ENCODE data around the gene C8A. TPM values are rescaled to one million over a fixed set of nuclear protein-coding genes. Genes with fewer than 3 reads are reported as not detected.

C8A gene
- total RNA-seq, 4 donors from 2014 or later, result not detected

DNA sequence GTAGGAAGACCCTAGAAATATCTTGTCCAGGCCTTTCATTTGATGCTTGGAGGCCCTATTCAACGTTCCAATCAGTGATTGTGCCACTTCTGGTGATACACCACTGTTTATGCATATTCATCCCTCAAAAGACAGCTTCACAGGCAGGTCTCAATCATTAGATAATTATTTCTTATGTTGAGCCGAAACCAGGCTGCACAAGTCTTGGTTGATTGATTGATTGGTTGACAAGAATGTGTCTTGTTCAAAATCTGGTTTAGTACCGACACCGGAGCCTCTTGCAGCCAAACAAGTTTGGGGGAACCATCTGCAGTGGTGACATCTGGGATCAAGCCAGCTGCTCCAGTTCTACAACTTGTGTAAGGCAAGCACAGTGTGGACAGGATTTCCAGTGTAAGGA lies 20.1 kb downstream of the C8A start:
- WGBS, 2 donors, result 63 to 66% methylated on average over 4 of the region's 4 CpGs
- TF ChIP-seq POLR2A (IDR thresholded peaks at IDR 0.05), result no peak
- TF ChIP-seq, protein P1, sequence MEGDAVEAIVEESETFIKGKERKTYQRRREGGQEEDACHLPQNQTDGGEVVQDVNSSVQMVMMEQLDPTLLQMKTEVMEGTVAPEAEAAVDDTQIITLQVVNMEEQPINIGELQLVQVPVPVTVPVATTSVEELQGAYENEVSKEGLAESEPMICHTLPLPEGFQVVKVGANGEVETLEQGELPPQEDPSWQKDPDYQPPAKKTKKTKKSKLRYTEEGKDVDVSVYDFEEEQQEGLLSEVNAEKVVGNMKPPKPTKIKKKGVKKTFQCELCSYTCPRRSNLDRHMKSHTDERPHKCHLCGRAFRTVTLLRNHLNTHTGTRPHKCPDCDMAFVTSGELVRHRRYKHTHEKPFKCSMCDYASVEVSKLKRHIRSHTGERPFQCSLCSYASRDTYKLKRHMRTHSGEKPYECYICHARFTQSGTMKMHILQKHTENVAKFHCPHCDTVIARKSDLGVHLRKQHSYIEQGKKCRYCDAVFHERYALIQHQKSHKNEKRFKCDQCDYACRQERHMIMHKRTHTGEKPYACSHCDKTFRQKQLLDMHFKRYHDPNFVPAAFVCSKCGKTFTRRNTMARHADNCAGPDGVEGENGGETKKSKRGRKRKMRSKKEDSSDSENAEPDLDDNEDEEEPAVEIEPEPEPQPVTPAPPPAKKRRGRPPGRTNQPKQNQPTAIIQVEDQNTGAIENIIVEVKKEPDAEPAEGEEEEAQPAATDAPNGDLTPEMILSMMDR (IDR thresholded peaks at IDR 0.05), result no peak
- DNase-seq (ENCODE audit: low spot score in 2 of 2), result no peak
- intact Hi-C loops (cut with DNase I; ENCODE audit: low total_unique reads), result no loop called here
- H3K4me3 ChIP-seq (ENCODE audit: low read depth, poor library complexity, severe bottlenecking), result no peak overlapping the region

DNA sequence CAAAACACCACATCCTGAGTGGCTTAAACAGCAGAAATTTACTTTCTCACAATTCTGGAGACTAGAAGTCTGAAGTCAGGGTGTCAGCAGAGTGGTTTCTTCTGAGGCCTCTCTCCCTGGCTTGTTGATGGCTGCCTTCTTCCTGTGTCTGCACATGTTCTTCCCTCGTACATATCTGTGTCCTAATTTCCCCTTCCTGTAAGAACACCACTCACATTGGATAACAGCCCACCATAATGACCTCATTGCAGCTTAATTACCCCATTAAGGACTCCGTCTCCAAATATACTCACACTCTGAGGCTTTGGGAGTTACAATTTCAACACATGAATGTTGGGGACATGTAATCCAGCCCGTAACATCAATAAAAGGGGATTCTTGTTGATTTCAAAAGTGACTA lies 23.4 kb downstream of the C8A start:
- H3K4me3 ChIP-seq (ENCODE audit: low read depth, poor library complexity, severe bottlenecking), result no peak overlapping the region
- peak in 1 of 2 donors; percentile 16 for DNase-seq (ENCODE audit: low spot score in 2 of 2)
- no peak for TF ChIP-seq POLR2A (IDR thresholded peaks at IDR 0.05)
- TF ChIP-seq, protein P1 (IDR thresholded peaks at IDR 0.05), result no peak
- WGBS, 2 donors, result 44 to 45% methylated on average over 3 of the region's 3 CpGs
- intact Hi-C loops (cut with DNase I; ENCODE audit: low total_unique reads), result no loop called here

DNA sequence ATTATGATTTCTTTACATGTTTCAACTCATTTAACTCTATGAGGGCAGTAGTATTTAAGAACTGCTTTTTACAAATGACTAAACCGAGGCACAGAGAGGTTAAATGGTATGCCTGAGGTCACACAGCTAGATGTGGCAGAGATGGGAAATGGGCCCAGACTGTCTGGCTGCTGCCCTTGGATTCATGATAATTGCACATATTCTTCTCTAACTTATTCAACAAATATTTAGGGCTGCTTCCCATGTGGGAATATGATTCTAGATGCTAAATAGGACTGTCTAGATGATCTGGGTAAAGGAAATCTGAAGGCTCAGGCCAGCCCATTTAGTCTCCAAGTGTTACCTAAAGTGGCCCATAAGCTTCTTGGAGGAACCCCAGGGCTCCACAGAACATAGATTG lies 26.2 kb downstream of the C8A start:
- no peak for DNase-seq (ENCODE audit: low spot score in 2 of 2)
- intact Hi-C loops (cut with DNase I; ENCODE audit: low total_unique reads), result no loop called here
- TF ChIP-seq POLR2A (IDR thresholded peaks at IDR 0.05), result no peak
- TF ChIP-seq, protein P1 (IDR thresholded peaks at IDR 0.05), result no peak
- no peak overlapping the region for H3K4me3 ChIP-seq (ENCODE audit: low read depth, poor library complexity, severe bottlenecking)
- 65 to 79% methylated on average over 1 of the region's 1 CpG for WGBS, 2 donors

DNA sequence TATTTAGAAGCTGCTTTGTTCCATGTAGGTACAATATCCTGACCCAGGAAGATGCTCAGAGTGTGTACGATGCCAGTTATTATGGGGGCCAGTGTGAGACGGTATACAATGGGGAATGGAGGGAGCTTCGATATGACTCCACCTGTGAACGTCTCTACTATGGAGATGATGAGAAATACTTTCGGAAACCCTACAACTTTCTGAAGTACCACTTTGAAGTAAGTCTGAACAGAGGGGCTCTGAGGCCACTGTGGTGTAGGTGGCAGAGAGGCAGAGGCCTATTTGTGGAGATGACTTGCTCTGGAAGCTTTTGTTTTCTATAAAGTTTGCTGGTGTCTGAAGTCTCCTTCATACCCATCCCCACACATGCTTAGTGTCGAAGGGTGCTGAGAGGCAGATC lies 26.8 kb downstream of the C8A start:
- WGBS, 2 donors, result 85 to 88% methylated on average over 6 of the region's 6 CpGs
- intact Hi-C loops (cut with DNase I; ENCODE audit: low total_unique reads), result no loop called here
- TF ChIP-seq, protein P1 (IDR thresholded peaks at IDR 0.05), result no peak
- TF ChIP-seq POLR2A (IDR thresholded peaks at IDR 0.05), result no peak

DNA sequence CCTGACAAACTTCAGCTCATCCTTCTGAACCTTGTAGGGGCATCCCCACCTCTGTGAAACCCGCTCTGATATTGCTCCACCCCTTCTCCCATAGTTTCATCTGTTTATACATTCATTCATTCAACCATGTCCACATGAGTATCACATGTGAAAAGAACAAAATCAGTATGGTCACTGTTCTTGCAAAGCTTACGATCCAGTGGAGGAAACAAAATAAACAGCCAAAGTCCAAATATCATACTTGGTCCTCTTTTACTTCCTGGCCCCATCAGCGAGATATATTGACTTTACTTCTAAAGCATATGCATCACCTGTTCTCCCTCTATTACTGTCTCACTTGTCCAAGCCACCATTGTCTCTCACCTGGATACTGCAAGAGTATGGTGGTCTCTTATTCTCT lies 35.6 kb downstream of the C8A start:
- WGBS, 2 donors, result 86 to 90% methylated on average over 3 of the region's 3 CpGs
- DNase-seq (ENCODE audit: low spot score in 2 of 2), result no peak
- intact Hi-C loops (cut with DNase I; ENCODE audit: low total_unique reads), result no loop called here
- no peak overlapping the region for H3K4me3 ChIP-seq (ENCODE audit: low read depth, poor library complexity, severe bottlenecking)
- TF ChIP-seq, protein P1 (IDR thresholded peaks at IDR 0.05), result no peak
- TF ChIP-seq POLR2A (IDR thresholded peaks at IDR 0.05), result no peak

More for the DNA sequence above, 26.8 kb downstream of the C8A start:
- H3K4me3 ChIP-seq (ENCODE audit: low read depth, poor library complexity, severe bottlenecking), result no peak overlapping the region
- no peak for DNase-seq (ENCODE audit: low spot score in 2 of 2)

DNA sequence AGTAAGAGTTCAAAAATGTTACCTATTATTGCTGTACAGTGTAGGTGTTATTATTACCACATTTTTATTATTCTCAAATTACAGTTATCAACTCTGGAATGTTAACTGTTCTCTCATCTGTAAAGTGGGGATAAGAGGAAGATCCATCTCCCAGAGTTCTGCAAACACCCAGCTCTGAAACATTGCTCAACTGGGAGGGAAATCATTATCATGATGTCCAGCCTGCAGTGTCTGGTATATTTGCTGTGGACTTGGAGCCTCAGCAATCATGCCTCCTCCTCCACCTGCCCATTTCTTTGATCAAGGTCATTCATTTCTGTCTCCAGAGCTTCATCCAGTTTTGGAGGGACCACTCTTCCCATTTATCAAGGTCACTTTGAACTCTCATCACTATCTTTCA lies 39.4 kb downstream of the C8A start:
- no peak for DNase-seq (ENCODE audit: low spot score in 2 of 2)
- no peak overlapping the region for H3K4me3 ChIP-seq (ENCODE audit: low read depth, poor library complexity, severe bottlenecking)
- intact Hi-C loops (cut with DNase I; ENCODE audit: low total_unique reads), result no loop called here
- TF ChIP-seq POLR2A (IDR thresholded peaks at IDR 0.05), result no peak
- TF ChIP-seq, protein P1 (IDR thresholded peaks at IDR 0.05), result no peak

Measured in lower leg skin (tissue), 4 donors.